ENCODE measurements around the gene WNT7B.

Gene WNT7B

DNA sequence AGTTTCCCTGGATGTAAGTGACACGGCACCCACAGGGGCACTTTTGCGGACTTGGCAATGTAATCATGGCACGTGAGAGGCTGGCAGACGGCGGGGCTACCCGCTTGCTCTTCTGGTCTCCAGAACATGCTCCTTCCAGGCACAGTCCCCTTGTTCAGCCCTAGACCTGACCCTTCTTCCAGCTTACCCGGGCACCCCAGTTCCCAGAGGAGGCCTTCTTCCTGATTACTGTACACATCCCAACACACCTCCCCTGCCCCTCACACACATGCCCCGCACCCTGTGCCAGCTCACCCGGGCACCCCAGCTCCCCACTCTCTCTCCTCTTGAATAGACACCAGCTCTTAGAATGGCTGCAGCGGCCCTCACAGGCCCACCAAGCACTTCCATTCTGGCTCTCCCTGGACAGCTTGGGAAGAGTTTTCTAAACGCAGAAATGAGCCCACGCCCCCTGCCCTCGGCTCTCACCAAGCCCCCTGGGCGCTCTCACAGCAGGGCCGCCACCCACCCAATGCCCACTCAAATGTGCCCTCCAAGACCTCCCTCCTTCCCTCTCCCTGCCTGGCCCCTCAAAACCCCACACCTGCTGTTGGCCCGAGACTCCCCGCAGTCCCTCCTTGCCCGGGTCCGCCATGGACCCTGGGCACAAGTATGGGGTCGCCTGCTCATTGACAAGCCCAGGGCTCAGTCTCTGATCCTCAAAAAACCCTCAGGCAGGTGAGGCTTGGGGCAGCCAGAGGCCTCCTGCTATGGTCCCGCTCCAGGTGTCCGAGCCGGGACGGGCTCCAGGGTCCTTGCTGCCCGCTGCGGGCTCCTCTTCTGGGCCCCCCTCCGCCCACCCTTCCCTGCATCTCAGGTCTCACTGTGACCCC, 88.5 kb downstream of the WNT7B start:
- TF ChIP-seq, protein P1, sequence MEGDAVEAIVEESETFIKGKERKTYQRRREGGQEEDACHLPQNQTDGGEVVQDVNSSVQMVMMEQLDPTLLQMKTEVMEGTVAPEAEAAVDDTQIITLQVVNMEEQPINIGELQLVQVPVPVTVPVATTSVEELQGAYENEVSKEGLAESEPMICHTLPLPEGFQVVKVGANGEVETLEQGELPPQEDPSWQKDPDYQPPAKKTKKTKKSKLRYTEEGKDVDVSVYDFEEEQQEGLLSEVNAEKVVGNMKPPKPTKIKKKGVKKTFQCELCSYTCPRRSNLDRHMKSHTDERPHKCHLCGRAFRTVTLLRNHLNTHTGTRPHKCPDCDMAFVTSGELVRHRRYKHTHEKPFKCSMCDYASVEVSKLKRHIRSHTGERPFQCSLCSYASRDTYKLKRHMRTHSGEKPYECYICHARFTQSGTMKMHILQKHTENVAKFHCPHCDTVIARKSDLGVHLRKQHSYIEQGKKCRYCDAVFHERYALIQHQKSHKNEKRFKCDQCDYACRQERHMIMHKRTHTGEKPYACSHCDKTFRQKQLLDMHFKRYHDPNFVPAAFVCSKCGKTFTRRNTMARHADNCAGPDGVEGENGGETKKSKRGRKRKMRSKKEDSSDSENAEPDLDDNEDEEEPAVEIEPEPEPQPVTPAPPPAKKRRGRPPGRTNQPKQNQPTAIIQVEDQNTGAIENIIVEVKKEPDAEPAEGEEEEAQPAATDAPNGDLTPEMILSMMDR (IDR thresholded peaks at IDR 0.05; ENCODE audit: borderline replicate concordance, insufficient read depth, low read depth, low read length), result no peak
- H3K4me3 ChIP-seq (ENCODE audit: low read depth, low read length), result no peak overlapping the region

- H3K4me3 ChIP-seq (ENCODE audit: low read depth, low read length), result no peak overlapping the region
- TF ChIP-seq, protein P1 (IDR thresholded peaks at IDR 0.05; ENCODE audit: borderline replicate concordance, insufficient read depth, low read depth, low read length), result no peak
These were observed 89.5 kb downstream of the WNT7B start for GRCh38 chr22:45887202-45888131.

DNA sequence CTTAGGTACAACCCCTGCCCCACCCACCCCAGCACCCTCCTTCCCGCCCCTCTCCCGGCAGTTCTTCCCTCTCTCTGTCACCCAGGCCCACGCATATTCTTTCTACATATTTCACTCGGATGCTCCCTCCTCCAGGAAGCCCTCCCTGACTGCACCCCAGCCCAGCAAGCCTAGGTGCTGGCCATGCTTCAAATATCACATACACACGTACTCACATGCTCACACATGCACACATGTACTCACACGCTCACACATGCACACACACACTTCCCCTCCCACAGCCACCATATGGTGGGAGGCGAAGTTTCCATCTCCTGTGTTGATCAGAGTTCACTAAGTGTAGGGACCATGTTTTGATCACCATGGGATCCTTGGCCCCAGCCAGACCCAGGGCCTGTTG, 90.4 kb downstream of the WNT7B start:
- TF ChIP-seq, protein P1 (IDR thresholded peaks at IDR 0.05; ENCODE audit: borderline replicate concordance, insufficient read depth, low read depth, low read length), result no peak
- no peak overlapping the region for H3K4me3 ChIP-seq (ENCODE audit: low read depth, low read length)

- H3K4me3 ChIP-seq (ENCODE audit: low read depth, low read length), result no peak overlapping the region
- TF ChIP-seq, protein P1 (IDR thresholded peaks at IDR 0.05; ENCODE audit: borderline replicate concordance, insufficient read depth, low read depth, low read length), result no peak
These were observed 91.0 kb downstream of the WNT7B start for GRCh38 chr22:45885941-45886395.

GRCh38 chr22:45885171-45885840, 91.7 kb downstream of the WNT7B start:
- no peak overlapping the region for H3K4me3 ChIP-seq (ENCODE audit: low read depth, low read length)
- TF ChIP-seq, protein P1 (IDR thresholded peaks at IDR 0.05; ENCODE audit: borderline replicate concordance, insufficient read depth, low read depth, low read length), result no peak

- no peak overlapping the region for H3K4me3 ChIP-seq (ENCODE audit: low read depth, low read length)
- TF ChIP-seq, protein P1 (IDR thresholded peaks at IDR 0.05; ENCODE audit: borderline replicate concordance, insufficient read depth, low read depth, low read length), result no peak
These were observed 92.5 kb downstream of the WNT7B start for GRCh38 chr22:45884201-45885062.
